ENCODE results near the gene TRIP13.
"Not testable (repeated sequence)": the region's sequence is repeated elsewhere in the genome, so short reads cannot be mapped to it uniquely, and the experiment has no call there.

DNA sequence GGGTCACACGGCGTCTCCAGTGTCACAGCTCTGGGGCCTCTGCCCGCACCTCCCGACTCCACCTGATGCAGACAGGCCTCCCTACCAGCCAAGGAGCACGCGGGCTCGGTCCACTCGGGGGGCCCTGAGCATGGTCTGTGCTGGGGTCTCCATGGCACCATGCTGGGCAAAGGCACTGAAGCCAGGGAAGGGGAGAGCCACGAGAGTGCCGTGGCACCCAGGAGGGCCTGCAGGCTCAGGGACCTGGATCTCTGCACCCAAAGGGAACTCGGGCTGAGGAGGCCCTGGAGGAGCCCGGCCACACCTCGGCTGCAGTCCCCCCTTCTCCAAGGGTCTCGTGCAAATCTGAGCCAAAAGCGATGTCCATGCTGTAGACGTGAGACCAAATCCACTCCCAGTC is 48.3 kb upstream of the TRIP13 start:
- TF ChIP-seq, protein P1, sequence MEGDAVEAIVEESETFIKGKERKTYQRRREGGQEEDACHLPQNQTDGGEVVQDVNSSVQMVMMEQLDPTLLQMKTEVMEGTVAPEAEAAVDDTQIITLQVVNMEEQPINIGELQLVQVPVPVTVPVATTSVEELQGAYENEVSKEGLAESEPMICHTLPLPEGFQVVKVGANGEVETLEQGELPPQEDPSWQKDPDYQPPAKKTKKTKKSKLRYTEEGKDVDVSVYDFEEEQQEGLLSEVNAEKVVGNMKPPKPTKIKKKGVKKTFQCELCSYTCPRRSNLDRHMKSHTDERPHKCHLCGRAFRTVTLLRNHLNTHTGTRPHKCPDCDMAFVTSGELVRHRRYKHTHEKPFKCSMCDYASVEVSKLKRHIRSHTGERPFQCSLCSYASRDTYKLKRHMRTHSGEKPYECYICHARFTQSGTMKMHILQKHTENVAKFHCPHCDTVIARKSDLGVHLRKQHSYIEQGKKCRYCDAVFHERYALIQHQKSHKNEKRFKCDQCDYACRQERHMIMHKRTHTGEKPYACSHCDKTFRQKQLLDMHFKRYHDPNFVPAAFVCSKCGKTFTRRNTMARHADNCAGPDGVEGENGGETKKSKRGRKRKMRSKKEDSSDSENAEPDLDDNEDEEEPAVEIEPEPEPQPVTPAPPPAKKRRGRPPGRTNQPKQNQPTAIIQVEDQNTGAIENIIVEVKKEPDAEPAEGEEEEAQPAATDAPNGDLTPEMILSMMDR (conservative IDR thresholded peaks at IDR 0.05; ENCODE audit: low read depth, low read length) = not testable (repeated sequence)
- not testable (repeated sequence) for TF ChIP-seq EZH2 (IDR thresholded peaks at IDR 0.05; ENCODE audit: low read length, unreplicated experiment); EZH2phosphoT487 (IDR thresholded peaks at IDR 0.05; ENCODE audit: borderline replicate concordance, low read length)

All from PC-3 (cell line).